AG04450 (cell line): Measurements from ENCODE around the gene ZBTB12. TPM values are rescaled to one million over a fixed set of nuclear protein-coding genes. Genes with fewer than 3 reads are reported as not detected.

Source experiments
- CTCF ChIA-PET: fragments of 300-600, 350-600 bp; formaldehyde crosslinking; extraction: SDS; loops from one replicate; lab custom pipeline; 2022; ENCODE audit warnings: antibody characterized with exemption, inconsistent platforms; lab: Charles Lee
- POLR2A ChIA-PET: fragments of 350-600 bp; formaldehyde crosslinking; extraction: SDS; loops from one replicate; lab custom pipeline; 2021; ENCODE audit warnings: antibody characterized with exemption, inconsistent platforms; lab: Yijun Ruan, JAX
- DNase-seq: peaks from one replicate; pipeline ENCODE4 v3.0.0-alpha.2; 2011; ENCODE audit warnings: low read depth, low spot score
- H3K27ac ChIP-seq: one replicate; pipeline ENCODE4 v1.5.1; 2012; ENCODE audit warnings: low read depth, low read length, control low read depth
- H3K27me3 ChIP-seq: one replicate; pipeline ENCODE4 v1.6.0; 2012; ENCODE audit warnings: low read length; ENCODE audit not compliant: control insufficient read depth, insufficient read depth
- H3K4me3 ChIP-seq: 2 replicates; pipeline ENCODE4 v1.5.1; 2011; ENCODE audit warnings: mild to moderate bottlenecking, low read depth, low read length, control low read depth
- H3K9me3 ChIP-seq: 2 replicates; pipeline ENCODE4 v1.5.1; 2012; ENCODE audit warnings: low read length; ENCODE audit not compliant: control insufficient read depth, insufficient read depth
- CTCF ChIP-seq: IDR thresholded peaks from 2 replicates; pipeline ENCODE4 v1.5.1; 2011; ENCODE audit warnings: low read depth, low read length, control low read depth, inconsistent platforms
- polyA plus RNA-seq: library from polyadenylated mRNA; depleted of rRNA; stranded (reverse); fragments of >200 nt; gene quantifications from 2 replicates; pipeline ENCODE4 v1.2.3, GENCODE V29; 2011

The ZBTB12 gene
- polyA plus RNA-seq, 1 experiment = 2.4 TPM

- Histone ChIP-seq H3K27ac (no peak overlapping the region), H3K27me3 (no peaks in the 10 kb centered on the region), H3K9me3 (no peaks in the 10 kb centered on the region), H3K4me3 (no peak overlapping the region)
- CTCF ChIA-PET = no interaction called here
- no peak for DNase-seq
- TF ChIP-seq CTCF = no peak
- POLR2A ChIA-PET = no interaction called here
These were observed 22.7 kb downstream of the ZBTB12 start for GRCh38 chr6:31879143-31879542.

GRCh38 chr6:31878726-31879125, 23.2 kb downstream of the ZBTB12 start, which contains the start of gene SLC44A4:
Gene SLC44A4, minus strand, starts transcription at chr6:31878997. Its CDS starts 17 bp downstream, at chr6:31878980.
- ChIA-PET POLR2A (no interaction called here), CTCF (no interaction called here)
- H3K4me3 ChIP-seq = no peak within 1 kb of the TSS

GRCh38 chr6:31878222-31878621, 23.7 kb downstream of the ZBTB12 start:
- Histone ChIP-seq H3K4me3 (no peak overlapping the region), H3K27me3 (no peaks in the 10 kb centered on the region), H3K27ac (no peak overlapping the region), H3K9me3 (no peaks in the 10 kb centered on the region)
- DNase-seq = no peak
- TF ChIP-seq CTCF = no peak
- POLR2A ChIA-PET = no interaction called here
- CTCF ChIA-PET = no interaction called here

More at GRCh38 chr6:31878726-31879125, 23.2 kb downstream of the ZBTB12 start, which contains the start of gene SLC44A4:
- no peak for DNase-seq
- Histone ChIP-seq H3K27ac (no peak within 1 kb of the TSS), H3K27me3 (no peaks in the 10 kb centered on the region), H3K9me3 (no peaks in the 10 kb centered on the region)
- TF ChIP-seq CTCF = no peak

- Histone ChIP-seq H3K9me3 (no peaks in the 10 kb centered on the region), H3K27me3 (no peaks in the 10 kb centered on the region), H3K27ac (no peak overlapping the region), H3K4me3 (no peak overlapping the region)
- TF ChIP-seq CTCF = no peak
- POLR2A ChIA-PET = no interaction called here
- no peak for DNase-seq
- CTCF ChIA-PET = no interaction called here
These were observed 24.2 kb downstream of the ZBTB12 start for GRCh38 chr6:31877651-31878161.

DNA sequence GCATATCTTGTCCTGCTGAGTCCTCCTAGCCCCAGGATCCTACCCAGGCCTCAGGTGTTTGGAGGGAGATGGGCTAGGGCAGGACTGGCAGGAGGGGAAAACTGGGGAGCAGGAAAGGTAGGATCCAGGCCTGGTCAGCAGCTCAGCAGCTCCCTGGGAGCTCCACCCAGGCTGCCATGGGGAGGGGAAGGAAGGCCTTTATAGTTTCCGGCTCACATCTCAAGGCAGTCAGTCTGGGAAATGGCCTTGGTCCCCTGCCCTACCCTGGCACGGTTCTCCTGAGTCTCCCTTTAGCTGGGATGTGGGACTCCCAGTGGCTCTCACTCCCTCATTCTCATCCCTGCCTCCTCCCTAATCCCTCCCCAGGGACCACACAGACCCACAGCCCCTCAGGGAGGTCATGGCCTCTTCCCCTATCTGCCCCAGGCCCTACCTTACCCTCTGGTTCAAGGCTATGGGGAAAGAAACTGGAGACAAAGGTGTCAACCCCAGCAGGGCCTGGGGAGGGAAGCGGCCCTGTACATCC, 24.7 kb downstream of the ZBTB12 start:
- H3K9me3 ChIP-seq = no peaks in the 10 kb centered on the region
- no peak overlapping the region for H3K4me3 ChIP-seq
- H3K27me3 ChIP-seq = no peaks in the 10 kb centered on the region
- DNase-seq = no peak
- POLR2A ChIA-PET = no interaction called here
- no peak overlapping the region for H3K27ac ChIP-seq
- no peak for TF ChIP-seq CTCF
- CTCF ChIA-PET = no interaction called here
